Measurements from ENCODE around the gene CCDC127.
"Not testable (repeated sequence)": the region's sequence is repeated elsewhere in the genome, so short reads cannot be mapped to it uniquely, and the experiment has no call there.

Gene CCDC127

GRCh38 chr5:171801-172331, 46.1 kb downstream of the CCDC127 start:
- no peak for DNase-seq

- no peak for DNase-seq
Measured at GRCh38 chr5:170971-171800, 46.8 kb downstream of the CCDC127 start.

DNA sequence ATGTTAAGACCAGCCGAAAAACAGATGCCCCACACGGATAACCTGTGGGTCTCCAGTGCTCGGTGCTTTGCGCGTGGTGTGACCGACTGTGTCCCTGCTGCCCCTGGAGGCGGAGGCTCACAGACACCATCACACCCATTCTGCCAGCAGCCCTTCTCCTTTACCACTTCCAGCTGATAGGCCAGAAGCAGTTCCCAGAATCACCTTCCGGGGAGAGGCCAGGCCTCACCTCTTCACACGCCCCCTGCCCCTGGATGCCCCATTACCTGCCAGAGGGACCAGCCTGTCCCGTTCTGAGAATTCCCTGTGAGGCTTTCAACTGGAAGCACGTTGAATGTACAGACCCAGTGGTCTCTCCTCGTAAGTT, 48.2 kb downstream of the CCDC127 start:
- DNase-seq = no peak

DNA sequence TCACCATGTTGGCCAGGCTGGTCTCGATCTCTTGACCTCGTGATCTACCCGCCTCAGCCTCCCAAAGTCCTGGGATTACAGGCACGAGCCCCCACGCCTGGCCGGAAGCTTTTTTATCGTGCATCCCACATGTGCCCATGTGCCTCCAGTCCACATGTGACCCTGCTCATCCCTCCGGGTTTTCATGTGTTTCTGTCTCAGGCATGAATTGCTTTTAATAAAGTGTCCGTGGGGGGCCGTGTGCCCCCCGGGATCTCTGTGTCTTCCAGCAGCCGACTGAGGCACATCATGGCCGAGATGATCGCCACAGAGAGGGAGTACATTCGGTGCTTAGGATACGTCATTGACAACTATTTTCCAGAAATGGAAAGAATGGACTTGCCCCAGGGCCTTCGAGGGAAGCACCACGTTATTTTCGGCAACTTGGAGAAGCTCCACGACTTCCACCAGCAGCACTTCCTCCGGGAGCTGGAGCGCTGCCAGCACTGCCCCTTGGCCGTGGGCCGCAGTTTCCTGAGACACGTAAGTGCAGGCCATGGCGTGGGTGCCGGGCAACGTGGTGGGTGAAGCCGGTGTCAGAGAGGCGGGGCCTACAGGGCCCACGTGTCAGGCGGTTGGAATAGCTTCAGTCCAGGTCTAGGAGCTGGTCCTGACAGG, 48.8 kb downstream of the CCDC127 start:
- DNase-seq = no peak

DNA sequence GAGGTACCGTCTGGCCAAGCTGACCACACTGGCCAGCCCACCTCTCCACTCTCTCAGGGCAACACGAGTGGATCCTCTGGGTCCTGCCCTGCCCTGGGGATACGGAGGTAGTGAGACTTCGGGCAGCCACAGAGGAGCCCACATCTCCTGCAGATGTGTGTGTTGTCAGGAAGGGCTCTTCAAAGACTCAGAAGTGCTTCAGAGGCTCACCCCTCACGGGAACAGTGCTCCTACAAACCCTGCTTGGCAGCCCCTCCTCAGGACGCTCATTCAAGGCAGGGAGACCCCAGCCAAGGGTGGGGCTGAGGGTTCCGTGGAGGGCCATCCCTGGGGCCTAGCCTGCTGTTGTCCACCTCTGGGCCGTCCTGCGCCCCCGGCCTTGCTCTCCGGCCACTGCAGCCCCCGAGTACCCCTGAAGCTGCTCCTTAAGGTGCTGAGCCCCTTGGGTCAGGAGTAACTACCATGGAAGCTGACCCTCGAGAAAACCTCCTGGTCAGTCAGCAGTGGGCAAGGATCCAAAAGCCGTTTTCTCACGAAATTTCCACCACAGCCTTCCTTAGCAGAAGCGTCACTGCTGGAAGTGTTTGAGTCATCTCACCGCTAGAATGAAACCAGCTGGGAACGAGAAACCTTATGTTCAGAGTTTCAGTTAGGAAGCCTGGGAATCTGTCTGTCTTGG, 49.8 kb downstream of the CCDC127 start:
- no peak for DNase-seq

- no peak for DNase-seq
Measured at GRCh38 chr5:167511-167910, 50.4 kb downstream of the CCDC127 start.

DNA sequence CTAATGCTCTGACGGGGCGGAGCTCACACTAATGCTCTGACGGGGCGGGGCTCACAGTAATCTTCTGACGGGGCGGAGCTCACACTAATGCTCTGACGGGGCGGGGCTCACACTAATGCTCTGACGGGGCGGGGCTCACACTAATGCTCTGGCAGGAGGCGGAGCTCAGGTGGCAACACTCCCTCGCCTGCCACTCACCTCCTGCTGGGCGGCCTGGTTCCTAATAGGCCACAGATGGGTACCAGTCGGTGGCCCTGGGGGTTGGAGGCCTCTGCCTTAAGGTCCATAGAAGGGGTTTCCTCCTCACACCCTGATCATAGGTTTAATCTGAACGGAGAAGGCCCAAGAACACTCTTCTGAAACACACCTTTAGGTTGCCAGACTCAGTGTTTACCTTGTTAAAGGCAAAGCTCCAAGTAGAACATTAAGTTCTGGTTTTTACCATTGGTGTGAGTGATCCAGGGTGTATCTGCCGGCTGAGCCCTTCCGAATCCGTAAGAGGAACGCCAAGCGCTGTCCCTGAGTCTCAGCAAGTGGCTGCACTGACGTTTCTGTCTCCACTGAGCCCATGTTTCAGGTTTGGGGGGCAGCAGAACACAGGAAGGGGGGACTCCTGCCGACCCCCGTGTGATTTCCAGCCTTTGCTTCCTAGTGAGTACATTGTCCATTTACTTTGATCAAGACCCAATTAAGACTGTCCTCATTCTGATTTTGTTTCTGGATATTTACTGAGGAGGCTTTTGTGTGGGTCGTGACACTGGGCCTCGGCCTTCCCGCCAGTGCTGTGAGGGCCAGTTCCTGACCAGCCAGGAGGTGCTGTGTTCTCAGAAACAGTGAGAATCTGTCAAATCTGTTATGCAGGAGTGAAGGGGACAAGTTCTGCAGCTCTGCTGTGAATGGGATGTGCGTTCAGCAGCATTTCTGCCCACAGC, 51.2 kb downstream of the CCDC127 start:
- no peak for DNase-seq

GRCh38 chr5:164783-165182, 53.2 kb downstream of the CCDC127 start:
- DNase-seq = not testable (repeated sequence)

DNA sequence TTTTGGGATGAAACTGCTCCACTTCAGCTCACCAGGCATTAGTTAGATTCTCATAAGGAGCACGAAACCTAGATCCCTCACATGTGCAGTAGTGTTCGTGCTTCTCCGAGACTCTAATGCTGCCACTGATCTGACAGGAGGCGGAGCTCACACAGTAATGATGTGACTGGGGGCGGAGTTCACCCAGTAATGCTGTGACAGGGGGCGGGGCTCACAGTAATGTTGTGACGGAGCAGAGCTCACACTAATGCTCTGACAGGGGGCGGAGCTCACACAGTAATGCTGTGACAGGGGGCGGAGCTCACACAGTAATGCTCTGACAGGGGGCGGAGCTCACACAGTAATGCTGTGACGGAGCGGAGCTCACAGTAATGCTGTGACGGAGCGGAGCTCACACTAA, 53.7 kb downstream of the CCDC127 start:
- DNase-seq = no peak

DNA sequence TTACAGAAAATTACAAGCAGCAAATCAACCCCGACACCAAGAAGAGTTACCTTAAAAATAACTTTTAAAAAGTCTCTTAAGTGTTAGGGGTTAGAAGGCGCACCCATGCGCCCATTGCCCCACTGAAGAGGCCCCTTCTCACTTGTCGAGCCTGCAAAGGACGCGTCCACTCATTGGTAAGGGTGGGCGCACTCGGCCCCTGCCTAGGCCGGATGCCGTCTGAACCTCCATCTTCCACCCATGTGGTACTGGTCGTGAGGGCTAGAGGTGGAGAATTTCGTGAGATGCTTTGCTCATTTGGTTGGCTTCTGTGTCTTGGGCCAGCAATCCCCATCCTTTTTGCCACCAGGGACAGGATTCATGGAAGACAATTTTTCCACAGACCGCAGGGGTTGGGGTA, 54.1 kb downstream of the CCDC127 start:
- DNase-seq = no peak

DNA sequence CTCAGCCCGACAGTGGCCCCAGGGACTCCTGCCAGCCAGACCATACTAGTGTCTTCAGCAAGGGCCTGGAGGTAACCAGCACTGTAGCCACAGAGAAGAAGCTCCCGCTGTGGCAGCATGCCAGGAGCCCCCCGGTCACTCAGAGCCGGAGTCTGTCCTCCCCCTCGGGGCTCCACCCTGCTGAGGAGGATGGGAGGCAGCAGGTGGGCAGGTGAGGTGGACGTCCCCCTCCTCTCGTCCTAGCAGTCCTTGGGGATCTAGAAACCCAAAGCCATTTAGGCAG, 54.7 kb downstream of the CCDC127 start:
- no peak for DNase-seq

DNA sequence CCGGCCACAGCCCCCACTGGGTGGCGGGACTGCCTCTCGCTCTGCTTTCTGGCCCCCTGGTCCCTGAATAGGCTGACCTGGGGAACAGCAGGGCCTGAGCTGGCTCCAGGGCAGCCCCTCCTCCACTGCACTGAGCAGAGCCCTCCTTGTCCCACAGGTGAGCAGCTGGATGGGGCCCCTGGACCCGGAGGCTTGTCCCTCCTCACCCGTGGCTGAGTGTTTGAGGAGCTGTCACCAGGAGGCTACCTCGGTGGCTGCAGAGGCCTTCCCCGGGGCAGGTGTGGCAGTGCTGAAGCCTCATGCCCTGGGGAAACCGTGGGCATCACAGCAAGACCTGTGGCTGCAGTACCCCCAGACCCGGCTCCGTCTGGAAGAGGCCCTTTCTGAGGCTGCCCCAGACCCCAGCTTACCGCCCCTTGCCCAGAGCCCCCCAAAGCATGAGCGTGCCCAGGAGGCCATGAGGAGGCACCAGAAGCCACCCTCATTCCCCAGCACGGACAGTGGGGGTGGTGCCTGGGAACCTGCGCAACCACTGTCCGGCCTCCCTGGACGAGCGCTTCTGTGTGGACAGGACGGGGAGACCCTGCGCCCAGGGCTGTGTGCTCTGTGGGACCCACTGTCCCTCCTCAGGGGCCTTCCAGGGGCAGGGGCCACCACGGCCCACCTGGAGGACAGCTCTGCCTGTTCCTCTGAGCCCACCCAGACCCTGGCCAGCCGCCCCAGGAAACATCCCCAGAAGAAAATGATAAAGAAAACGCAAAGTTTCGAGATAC, 55.2 kb downstream of the CCDC127 start:
- no peak for DNase-seq

GRCh38 chr5:162190-162564, 55.8 kb downstream of the CCDC127 start:
- DNase-seq = no peak

GRCh38 chr5:161803-162110, 56.2 kb downstream of the CCDC127 start:
- no peak for DNase-seq

- DNase-seq = no peak
Measured at GRCh38 chr5:160921-161802, 56.8 kb downstream of the CCDC127 start.

DNA sequence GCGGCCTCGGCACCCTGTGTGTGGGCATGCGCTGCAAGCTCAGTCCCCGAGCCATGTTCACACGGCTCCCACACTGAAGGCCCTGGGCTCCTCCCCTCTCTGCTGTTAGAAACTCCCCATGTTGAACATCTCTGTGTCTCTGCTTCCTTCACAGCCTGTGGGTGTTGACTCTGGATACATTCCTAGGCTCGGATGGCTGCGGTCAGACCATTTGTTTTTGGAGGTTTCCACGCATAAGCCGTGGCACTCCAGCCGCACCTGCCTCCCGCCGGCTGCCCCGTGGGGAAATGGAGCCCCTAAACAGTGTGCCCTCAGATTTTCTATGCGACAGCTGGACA, 57.8 kb downstream of the CCDC127 start:
- DNase-seq = no peak

GRCh38 chr5:159448-160172, 58.3 kb downstream of the CCDC127 start:
- no peak for DNase-seq

DNA sequence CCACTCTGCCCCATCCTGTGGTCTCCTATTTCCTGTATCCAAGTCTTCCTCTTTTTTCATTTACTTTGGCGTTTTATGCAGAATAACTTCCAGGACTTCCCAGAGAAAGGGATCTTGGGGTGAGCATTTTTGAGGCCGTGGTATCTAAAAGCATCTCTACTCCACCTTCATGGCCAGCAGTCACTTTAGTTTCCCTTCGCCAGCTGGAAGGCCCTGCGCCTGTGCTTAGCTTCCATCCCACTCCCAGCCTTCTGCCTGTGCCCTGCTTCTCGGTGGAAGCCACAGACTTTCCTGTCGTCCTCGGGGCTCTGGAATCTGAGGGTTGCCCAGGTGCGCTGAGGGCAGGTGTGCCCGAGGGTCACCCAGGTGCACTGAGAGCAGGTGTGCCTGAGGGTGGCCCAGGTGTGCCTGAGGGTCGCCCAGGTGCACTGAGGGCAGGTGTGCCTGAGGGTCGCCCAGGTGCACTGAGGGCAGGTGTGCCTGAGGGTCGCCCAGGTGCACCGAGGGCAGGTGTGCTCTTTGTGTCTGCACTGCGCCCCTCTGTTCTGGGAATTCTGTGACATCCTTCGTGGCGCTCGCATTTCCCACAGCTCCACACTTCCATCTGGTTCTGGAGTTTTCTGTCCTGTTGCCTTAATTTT, 59.0 kb downstream of the CCDC127 start:
- DNase-seq = no peak

GRCh38 chr5:157801-158200, 60.2 kb downstream of the CCDC127 start:
- no peak for DNase-seq

DNA sequence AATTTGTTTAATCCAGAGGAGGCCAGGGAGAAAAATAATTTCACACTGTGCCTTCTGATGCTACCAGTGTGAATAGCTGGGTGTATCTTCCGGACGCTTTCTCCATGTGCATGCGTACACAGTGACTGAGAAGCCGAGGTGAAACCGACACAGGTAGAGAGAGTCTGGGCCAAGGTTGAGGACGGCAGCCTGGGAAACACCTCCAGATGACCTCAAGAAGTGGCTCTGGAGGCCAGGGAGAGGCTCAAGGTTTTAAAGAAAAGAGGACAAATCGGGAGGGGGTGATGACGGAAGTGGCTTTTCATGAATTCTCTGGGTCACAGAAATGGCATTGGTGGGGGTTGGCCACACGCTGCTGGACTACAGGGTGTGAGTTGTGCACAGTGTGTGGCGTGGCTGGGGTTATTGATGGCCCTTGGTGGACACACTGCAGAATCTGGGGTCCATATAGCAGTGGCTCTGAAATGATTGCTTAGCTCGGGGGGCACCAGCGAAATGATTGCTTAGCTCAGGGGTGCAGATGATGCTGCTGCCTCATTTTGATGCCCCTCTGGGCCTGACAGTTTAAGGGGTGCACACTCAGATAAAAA, 60.7 kb downstream of the CCDC127 start:
- no peak for DNase-seq

Data from Kasumi-1 (cell line).